Body of pancreas (tissue), 4 donors: ENCODE data around the gene TMEM132C.

Experiments used
- POLR2A ChIP-seq, 3 donors: fragments of 450-650 bp; IDR thresholded peaks; one replicate each; pipeline ENCODE4 v1.6.1; 2016; ENCODE audit warnings: antibody characterized with exemption in 3 of 3, mild to moderate bottlenecking in 2 of 3
- TF ChIP-seq, protein P1 (sequence below), 7 experiments: fragments of 450-650 bp in 4 of 7; fragments of 200-600 bp in 3 of 7; sonication (generic) in 3 of 7; IDR thresholded peaks; one replicate each; pipeline ENCODE4 v1.5.1; 2016 to 2019; ENCODE audit warnings: antibody characterized with exemption in 7 of 7

DNA sequence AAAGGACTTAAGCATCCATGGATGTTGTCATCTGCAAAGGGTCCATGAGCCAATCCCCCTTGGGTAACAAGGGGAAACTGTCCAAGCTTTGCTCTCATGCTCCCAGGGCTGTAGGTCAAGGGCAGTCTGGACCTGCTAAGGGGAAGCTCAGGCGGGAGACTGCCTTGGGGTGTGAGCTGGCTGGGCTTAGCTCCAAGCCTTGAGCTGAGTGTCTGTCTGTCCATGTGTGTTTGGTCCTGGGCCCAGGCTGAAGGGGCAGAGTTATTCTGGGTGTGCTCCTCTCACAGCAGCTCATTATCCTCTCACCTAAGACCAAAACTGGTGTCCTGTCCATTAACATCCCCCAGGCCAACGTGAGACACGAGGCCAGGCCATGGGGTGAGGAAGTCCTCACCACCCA lies 282.0 kb downstream of the TMEM132C start:
- no peak for TF ChIP-seq POLR2A (IDR thresholded peaks at IDR 0.05)
- TF ChIP-seq, protein P1, sequence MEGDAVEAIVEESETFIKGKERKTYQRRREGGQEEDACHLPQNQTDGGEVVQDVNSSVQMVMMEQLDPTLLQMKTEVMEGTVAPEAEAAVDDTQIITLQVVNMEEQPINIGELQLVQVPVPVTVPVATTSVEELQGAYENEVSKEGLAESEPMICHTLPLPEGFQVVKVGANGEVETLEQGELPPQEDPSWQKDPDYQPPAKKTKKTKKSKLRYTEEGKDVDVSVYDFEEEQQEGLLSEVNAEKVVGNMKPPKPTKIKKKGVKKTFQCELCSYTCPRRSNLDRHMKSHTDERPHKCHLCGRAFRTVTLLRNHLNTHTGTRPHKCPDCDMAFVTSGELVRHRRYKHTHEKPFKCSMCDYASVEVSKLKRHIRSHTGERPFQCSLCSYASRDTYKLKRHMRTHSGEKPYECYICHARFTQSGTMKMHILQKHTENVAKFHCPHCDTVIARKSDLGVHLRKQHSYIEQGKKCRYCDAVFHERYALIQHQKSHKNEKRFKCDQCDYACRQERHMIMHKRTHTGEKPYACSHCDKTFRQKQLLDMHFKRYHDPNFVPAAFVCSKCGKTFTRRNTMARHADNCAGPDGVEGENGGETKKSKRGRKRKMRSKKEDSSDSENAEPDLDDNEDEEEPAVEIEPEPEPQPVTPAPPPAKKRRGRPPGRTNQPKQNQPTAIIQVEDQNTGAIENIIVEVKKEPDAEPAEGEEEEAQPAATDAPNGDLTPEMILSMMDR (IDR thresholded peaks at IDR 0.05) = no peak
